Ureter (tissue), 1 donor: ENCODE results near the gene DNTTIP2. TPM values are rescaled to one million over a fixed set of nuclear protein-coding genes. Genes with fewer than 3 reads are reported as not detected.
"Not testable (repeated sequence)": the region's sequence is repeated elsewhere in the genome, so short reads cannot be mapped to it uniquely, and the experiment has no call there.

Experiments used
- DNase-seq: peaks from one replicate; pipeline ENCODE4 v3.0.0-alpha.2; 2020; ENCODE audit warnings: low spot score
- total RNA-seq: library from RNA; stranded (reverse); gene quantifications from one replicate; pipeline ENCODE4 v1.2.4, GENCODE V29; 2023
- donor health status: DM: yes; HTN: yes; CAD: no.

Gene DNTTIP2
- total RNA-seq, 1 donor from 2014 or later = 60.4 TPM

GRCh38 chr1:93842750-93843500, 36.1 kb downstream of the DNTTIP2 start:
- no peak for DNase-seq

- DNase-seq = no peak
These were observed 37.2 kb downstream of the DNTTIP2 start for GRCh38 chr1:93841771-93842170.

- DNase-seq = no peak
These were observed 38.0 kb downstream of the DNTTIP2 start for GRCh38 chr1:93840956-93841482.

- DNase-seq = no peak
These were observed 39.3 kb downstream of the DNTTIP2 start for GRCh38 chr1:93839753-93840152.

GRCh38 chr1:93839307-93839706, 39.7 kb downstream of the DNTTIP2 start:
- no peak for DNase-seq

- DNase-seq = no peak
These were observed 41.0 kb downstream of the DNTTIP2 start for GRCh38 chr1:93837961-93838360.

- not testable (repeated sequence) for DNase-seq
These were observed 45.7 kb downstream of the DNTTIP2 start for GRCh38 chr1:93833293-93833692.

GRCh38 chr1:93829061-93829460, 49.9 kb downstream of the DNTTIP2 start:
- no peak for DNase-seq

- DNase-seq = no peak
These were observed 50.6 kb downstream of the DNTTIP2 start for GRCh38 chr1:93828367-93828755.

- no peak for DNase-seq
These were observed 51.2 kb downstream of the DNTTIP2 start for GRCh38 chr1:93827633-93828366.

GRCh38 chr1:93827128-93827527, 51.9 kb downstream of the DNTTIP2 start:
- no peak for DNase-seq

- no peak for DNase-seq
These were observed 54.2 kb downstream of the DNTTIP2 start for GRCh38 chr1:93824834-93825233.

- no peak for DNase-seq
These were observed 56.1 kb downstream of the DNTTIP2 start for GRCh38 chr1:93822730-93823425.

- no peak for DNase-seq
These were observed 57.4 kb downstream of the DNTTIP2 start for GRCh38 chr1:93821423-93822144.

- no peak for DNase-seq
These were observed 58.2 kb downstream of the DNTTIP2 start for GRCh38 chr1:93820554-93821422.

GRCh38 chr1:93818570-93818959, 60.4 kb downstream of the DNTTIP2 start:
- no peak for DNase-seq

GRCh38 chr1:93817819-93818569, 61.0 kb downstream of the DNTTIP2 start:
- DNase-seq = no peak

- no peak for DNase-seq
These were observed 61.9 kb downstream of the DNTTIP2 start for GRCh38 chr1:93816970-93817678.
